Gastroesophageal sphincter (tissue), 4 donors: ENCODE data around the gene CSNK2B. TPM values are rescaled to one million over a fixed set of nuclear protein-coding genes. Genes with fewer than 3 reads are reported as not detected.

ENCODE experiments used
- ATAC-seq: fragments of 150-250 bp; one replicate; pipeline ENCODE4 v1.9.1; 2016; ENCODE audit warnings: mild to moderate bottlenecking, moderate library complexity
- H3K27ac ChIP-seq, 4 donors: fragments of 200-600 bp; sonication (generic) in 3 of 4; 1 replicate in 3 of 4; 2 replicates in 1 of 4; pipeline ENCODE4 v1.5.1; 2016 to 2019
- H3K27me3 ChIP-seq: fragments of 200-600 bp; sonication (generic); one replicate; pipeline ENCODE4 v1.5.1; 2019
- H3K36me3 ChIP-seq, 2 donors: fragments of 200-600 bp; sonication (generic); one replicate each; pipeline ENCODE4 v1.5.1; 2019; ENCODE audit warnings: control low read depth in 1 of 2
- H3K4me1 ChIP-seq, 3 donors: fragments of 200-600 bp; sonication (generic); 1 replicate in 2 of 3; 2 replicates in 1 of 3; pipeline ENCODE4 v1.5.1; 2016 to 2019; ENCODE audit warnings: control low read depth in 2 of 3
- H3K4me3 ChIP-seq, 2 donors: fragments of 200-600 bp; sonication (generic); one replicate each; pipeline ENCODE4 v1.5.1; 2019; ENCODE audit warnings: mild to moderate bottlenecking in 1 of 2, moderate library complexity in 1 of 2
- H3K9me3 ChIP-seq, 3 donors: fragments of 200-600 bp; sonication (generic); one replicate each; pipeline ENCODE4 v1.5.1; 2017 to 2019; ENCODE audit warnings: control low read depth in 2 of 3
- CTCF ChIP-seq, 4 experiments: fragments of 200-600 bp in 2 of 4; fragments of 450-650 bp in 2 of 4; sonication (generic) in 1 of 4; IDR thresholded peaks; one replicate each; pipeline ENCODE4 v1.5.1; 2017 to 2019; ENCODE audit warnings: antibody characterized with exemption in 4 of 4, mild to moderate bottlenecking in 2 of 4, moderate library complexity in 2 of 4
- EP300 ChIP-seq: sonication (generic); formaldehyde crosslinking; IDR thresholded peaks from one replicate; pipeline ENCODE4 v1.6.1; 2017; ENCODE audit warnings: antibody characterized with exemption, mild to moderate bottlenecking
- POLR2A ChIP-seq, 2 donors: fragments of 450-650 bp; IDR thresholded peaks; one replicate each; pipeline ENCODE4 v1.6.1; 2017; ENCODE audit warnings: antibody characterized with exemption in 2 of 2, mild to moderate bottlenecking in 2 of 2, moderate library complexity in 1 of 2
- POLR2AphosphoS5 ChIP-seq: sonication (generic); formaldehyde crosslinking; IDR thresholded peaks from one replicate; pipeline ENCODE4 v1.6.1; 2017; ENCODE audit warnings: antibody characterized with exemption
- WGBS, 2 donors: methylation state at CpG; one replicate each; pipeline ENCODE4 v1.1.5; 2018; ENCODE audit warnings: low coverage in 1 of 2; 5-methylcytosine and 5-hydroxymethylcytosine counted together
- total RNA-seq, 4 donors: library from RNA; depleted of rRNA; stranded (reverse); fragments of >200 nt; gene quantifications; one replicate each; pipeline ENCODE4 v1.1.0, GENCODE V29; 2016

Gene CSNK2B
- total RNA-seq, 4 donors from 2014 or later: 162 to 197 (median 167) TPM

- no peak for ATAC-seq
- no peaks in the 10 kb centered on the region for H3K27me3 ChIP-seq
- no peak overlapping the region for H3K4me3 ChIP-seq
- no peaks in the 10 kb centered on the region for H3K9me3 ChIP-seq
- 36 to 72% methylated on average over 3 to 4 of the region's 6 CpGs for WGBS, 2 donors
- peaks cover 0 to 44% of the 10 kb centered on the region in 2 donors for H3K36me3 ChIP-seq
- H3K4me1 ChIP-seq: peaks cover 8 to 80% (median 28%) of the 10 kb centered on the region in 3 donors
- peak overlapping the region in 3 of 4 donors; percentile 1 to 88 (median 10) for H3K27ac ChIP-seq
- TF ChIP-seq POLR2AphosphoS5 (no peak), CTCF (IDR thresholded peaks at IDR 0.05) (no peak), POLR2A (IDR thresholded peaks at IDR 0.05) (no peak), EP300 (no peak)
Observed at GRCh38 chr6:31657406-31658157, 8.3 kb upstream of the CSNK2B start.

- peak overlapping the region in 3 of 4 donors; percentile 1 to 88 (median 46) for H3K27ac ChIP-seq
- peaks cover 8 to 84% (median 32%) of the 10 kb centered on the region in 3 donors for H3K4me1 ChIP-seq
- 71 to 76% methylated on average over 4 of the region's 4 CpGs for WGBS, 2 donors
- no peak for ATAC-seq
- no peak for TF ChIP-seq POLR2AphosphoS5
- TF ChIP-seq EP300: no peak
- peak overlapping the region in 1 of 2 donors; percentile 81 for H3K4me3 ChIP-seq
- peaks cover 0 to 45% of the 10 kb centered on the region in 2 donors for H3K36me3 ChIP-seq
- no peaks in the 10 kb centered on the region for H3K9me3 ChIP-seq
- no peaks in the 10 kb centered on the region for H3K27me3 ChIP-seq
Observed at GRCh38 chr6:31658158-31658688, 7.7 kb upstream of the CSNK2B start.

GRCh38 chr6:31658983-31659648 is 6.8 kb upstream of the CSNK2B start:
- H3K9me3 ChIP-seq: no peaks in the 10 kb centered on the region
- ATAC-seq: no peak
- WGBS, 2 donors: no CpG with 5 or more reads among the region's 13 CpGs
- peak overlapping the region; percentile 56 to 81 for H3K4me3 ChIP-seq
- peaks cover 8 to 85% (median 34%) of the 10 kb centered on the region in 3 donors for H3K4me1 ChIP-seq
- H3K27me3 ChIP-seq: no peaks in the 10 kb centered on the region
- H3K27ac ChIP-seq: peak overlapping the region in 3 of 4 donors; percentile 83 to 89 (median 88)
- TF ChIP-seq CTCF (IDR thresholded peaks at IDR 0.05): no peak
- TF ChIP-seq EP300: no peak
- TF ChIP-seq POLR2AphosphoS5: no peak
- TF ChIP-seq POLR2A (IDR thresholded peaks at IDR 0.05): no peak
- H3K36me3 ChIP-seq: peaks cover 0 to 53% of the 10 kb centered on the region in 2 donors

GRCh38 chr6:31659649-31660380 is 6.1 kb upstream of the CSNK2B start:
- H3K9me3 ChIP-seq: no peaks in the 10 kb centered on the region
- peak overlapping the region; percentile 50 to 89 (median 86) for H3K27ac ChIP-seq
- H3K36me3 ChIP-seq: peaks cover 0 to 53% of the 10 kb centered on the region in 2 donors
- ATAC-seq: no peak
- H3K4me3 ChIP-seq: peak overlapping the region; percentile 56 to 81
- peaks cover 8 to 89% (median 36%) of the 10 kb centered on the region in 3 donors for H3K4me1 ChIP-seq
- WGBS, 2 donors: 0% methylated on average over 3 of the region's 13 CpGs; no CpG with 5 or more reads in 1 of the 2 donors
- TF ChIP-seq POLR2A (IDR thresholded peaks at IDR 0.05) (peak in 1 of 2 donors; percentile 10), EP300 (no peak), POLR2AphosphoS5 (no peak)
- H3K27me3 ChIP-seq: no peaks in the 10 kb centered on the region

- Histone ChIP-seq H3K9me3 (no peaks in the 10 kb centered on the region), H3K4me3 (peak within 1 kb of the TSS; percentile 56 to 81), H3K4me1 (peaks cover 8 to 82% (median 36%) of the 10 kb centered on the region in 3 donors), H3K36me3 (peaks cover 0 to 49% of the 10 kb centered on the region in 2 donors), H3K27me3 (no peaks in the 10 kb centered on the region), H3K27ac (peak within 1 kb of the TSS; percentile 50 to 89 (median 86))
- peak; percentile 83 for ATAC-seq
- WGBS, 2 donors: no CpG with 5 or more reads among the region's 52 CpGs
- TF ChIP-seq POLR2AphosphoS5 (peak; percentile 75), CTCF (IDR thresholded peaks at IDR 0.05) (no peak), POLR2A (IDR thresholded peaks at IDR 0.05) (peak; percentile 93 to 94), EP300 (no peak)
Observed at GRCh38 chr6:31660381-31661261, 5.3 kb upstream of the CSNK2B start, which contains the start of gene C6orf47. TSS of gene C6orf47 (minus strand) at chr6:31660778. CDS start at chr6:31659947, 831 bp downstream.
